Epithelial cell of esophagus (primary cell): Measurements from ENCODE around the gene CLCN4.

Experiments
- DNase-seq: peaks from one replicate; pipeline ENCODE4 v3.0.0; 2010; ENCODE audit warnings: low read depth
- H3K4me3 ChIP-seq: 2 replicates; pipeline ENCODE4 v1.5.1; 2011; ENCODE audit warnings: mild to moderate bottlenecking, low read length, control low read depth
- CTCF ChIP-seq: IDR thresholded peaks from 2 replicates; pipeline ENCODE4 v1.5.1; 2011; ENCODE audit warnings: low read depth, mild to moderate bottlenecking, low read length, control low read depth, inconsistent platforms; ENCODE audit not compliant: insufficient read depth; ENCODE audit errors: missing control alignments

Gene CLCN4

GRCh38 chrX:10156199-10157031 is at the start of gene CLCN4:
Gene CLCN4, plus strand, starts transcription at chrX:10156975. Its CDS starts 28,058 bp downstream, at chrX:10185033.
- peak within 1 kb of the TSS; percentile 8 for H3K4me3 ChIP-seq
- no peak for TF ChIP-seq CTCF
- DNase-seq = peak; percentile 5

- TF ChIP-seq CTCF = no peak
- no peak for DNase-seq
- no peak overlapping the region for H3K4me3 ChIP-seq
Measured at GRCh38 chrX:10107483-10107882, 49.3 kb upstream of the CLCN4 start.

- no peak for TF ChIP-seq CTCF
- no peak overlapping the region for H3K4me3 ChIP-seq
- peak; percentile 58 for DNase-seq
Measured at GRCh38 chrX:10108288-10108687, 48.5 kb upstream of the CLCN4 start.

- no peak overlapping the region for H3K4me3 ChIP-seq
- TF ChIP-seq CTCF = no peak
- DNase-seq = no peak
Measured at GRCh38 chrX:10109695-10110094, 47.1 kb upstream of the CLCN4 start.

- no peak for DNase-seq
- H3K4me3 ChIP-seq = no peak overlapping the region
Measured at GRCh38 chrX:10110316-10110935, 46.3 kb upstream of the CLCN4 start.

GRCh38 chrX:10110984-10111363 is 45.8 kb upstream of the CLCN4 start:
- no peak for TF ChIP-seq CTCF
- no peak overlapping the region for H3K4me3 ChIP-seq
- no peak for DNase-seq

More at GRCh38 chrX:10110316-10110935, 46.3 kb upstream of the CLCN4 start:
- TF ChIP-seq CTCF = no peak
